H1 (cell line): ENCODE results near the gene PTS. TPM values are rescaled to one million over a fixed set of nuclear protein-coding genes. Genes with fewer than 3 reads are reported as not detected.

Source experiments
- CTCF ChIA-PET: fragments of 300-600 bp; sonication (Branson Sonifier 250); formaldehyde crosslinking; loops from one replicate; lab custom pipeline; 2021; ENCODE audit not compliant: partially characterized antibody; lab: Charles Lee
- POLR2A ChIA-PET: fragments of 300-600 bp; sonication (Branson Sonifier 250); formaldehyde crosslinking; loops from one replicate; lab custom pipeline; 2021; ENCODE audit warnings: inconsistent platforms; ENCODE audit not compliant: partially characterized antibody; lab: Charles Lee
- DNase-seq, 2 experiments: peaks; one replicate each; pipeline versions ENCODE4 v3.0.0 to v3.0.0-alpha.2; 2010 to 2022; ENCODE audit warnings: low spot score in 2 of 2, low read depth in 1 of 2, mixed read lengths in 1 of 2
- FAIRE-seq: peaks from 2 replicates; lab custom pipeline; 2011; peaks lifted over from hg19 to GRCh38; lab: Jason Lieb, UNC
- H2AFZ ChIP-seq: 2 replicates; pipeline ENCODE4 v1.8.1; 2012; ENCODE audit warnings: low read length, inconsistent platforms
- H2AK5ac ChIP-seq: 2 replicates; pipeline ENCODE4 v1.6.1; 2013; ENCODE audit warnings: low read depth, low read length
- H2BK120ac ChIP-seq: replicated peaks from 2 replicates; pipeline ENCODE3; 2013; ENCODE audit warnings: low read depth, low read length, inconsistent platforms
- H2BK12ac ChIP-seq: 2 replicates; pipeline ENCODE4 v1.6.1; 2013; ENCODE audit warnings: low read depth, low read length
- H2BK15ac ChIP-seq: 2 replicates; pipeline ENCODE4 v1.6.1; 2013; ENCODE audit warnings: low read length
- H2BK20ac ChIP-seq: 2 replicates; pipeline ENCODE4 v1.6.1; 2013; ENCODE audit warnings: low read length
- H2BK5ac ChIP-seq: 2 replicates; pipeline ENCODE4 v1.6.1; 2013; ENCODE audit warnings: low read depth, low read length
- H3K14ac ChIP-seq: 2 replicates; pipeline ENCODE4 v1.6.1; 2013; ENCODE audit warnings: inconsistent platforms; ENCODE audit not compliant: insufficient read length
- H3K18ac ChIP-seq: 2 replicates; pipeline ENCODE4 v1.6.1; 2013; ENCODE audit warnings: low read length; ENCODE audit errors: extremely low read depth
- H3K23ac ChIP-seq: 2 replicates; pipeline ENCODE4 v1.6.1; 2013; ENCODE audit warnings: inconsistent platforms; ENCODE audit not compliant: insufficient read length
- H3K23me2 ChIP-seq: 2 replicates; pipeline ENCODE4 v1.6.1; 2013; ENCODE audit warnings: low read depth, low read length
- H3K27ac ChIP-seq: 2 replicates; pipeline ENCODE4 v1.6.1; 2011; ENCODE audit warnings: low read depth, low read length, inconsistent platforms
- H3K27me3 ChIP-seq, 4 experiments: replicated peaks in 1 of 4; 1 replicate in 1 of 4; 2 replicates in 3 of 4; pipeline versions ENCODE4 v1.6.1 to v1.8.1; 2011 to 2013; ENCODE audit warnings: low read length in 3 of 4, mild to moderate bottlenecking in 3 of 4, inconsistent platforms in 2 of 4, mixed read lengths in 2 of 4, moderate library complexity in 1 of 4; ENCODE audit not compliant: control insufficient read depth in 3 of 4, insufficient read depth in 3 of 4; ENCODE audit errors: extremely low read depth in 1 of 4
- H3K36me3 ChIP-seq, 4 experiments: 2 replicates each; pipeline versions ENCODE4 v1.6.1 to v1.8.1; 2011 to 2013; ENCODE audit warnings: mild to moderate bottlenecking in 4 of 4, low read length in 3 of 4, moderate library complexity in 2 of 4, control low read depth in 1 of 4, inconsistent platforms in 1 of 4; ENCODE audit not compliant: insufficient read depth in 4 of 4, control insufficient read depth in 2 of 4
- H3K4ac ChIP-seq: replicated peaks from 2 replicates; pipeline ENCODE3; 2013; ENCODE audit warnings: low read length, low read depth, mixed read lengths, inconsistent platforms; ENCODE audit not compliant: insufficient read length
- H3K4me1 ChIP-seq, 4 experiments: replicated peaks in 1 of 4; 1 replicate in 1 of 4; 2 replicates in 3 of 4; pipeline versions ENCODE4 v1.6.1 to v1.8.1; 2011 to 2013; ENCODE audit warnings: low read length in 3 of 4, inconsistent platforms in 2 of 4, mixed read lengths in 1 of 4; ENCODE audit not compliant: insufficient read depth in 4 of 4, control insufficient read depth in 3 of 4
- H3K4me2 ChIP-seq, 2 experiments: 2 replicates each; pipeline versions ENCODE4 v1.6.1 to v1.8.1; 2011 to 2013; ENCODE audit warnings: low read depth in 2 of 2, low read length in 2 of 2, control low read depth in 1 of 2, inconsistent platforms in 1 of 2, mild to moderate bottlenecking in 1 of 2; ENCODE audit not compliant: insufficient read depth in 1 of 2
- H3K4me3 ChIP-seq, 4 experiments: fragments of 200-600, 300-600 bp in 1 of 4; sonication (generic), shearing (Covaris generic), sonication (Bioruptor Twin) in 1 of 4; 2 replicates each; pipeline versions ENCODE4 v1.5.1 to v1.8.1; 2011 to 2016; ENCODE audit warnings: low read length in 4 of 4, low read depth in 3 of 4, control low read depth in 2 of 4, inconsistent platforms in 2 of 4, mild to moderate bottlenecking in 2 of 4, mixed read lengths in 1 of 4, moderate library complexity in 1 of 4; ENCODE audit not compliant: insufficient read depth in 2 of 4; ENCODE audit errors: extremely low read depth in 1 of 4
- H3K56ac ChIP-seq: replicated peaks from 2 replicates; pipeline ENCODE3; 2013; ENCODE audit warnings: low read depth, mild to moderate bottlenecking, mixed read lengths, low read length, inconsistent platforms; ENCODE audit not compliant: insufficient read length
- H3K79me1 ChIP-seq: 2 replicates; pipeline ENCODE4 v1.6.1; 2013; ENCODE audit warnings: low read depth, low read length, control low read depth
- H3K79me2 ChIP-seq, 2 experiments: 2 replicates each; pipeline versions ENCODE4 v1.6.1 to v1.8.1; 2012 to 2013; ENCODE audit warnings: low read length in 2 of 2, mild to moderate bottlenecking in 2 of 2, inconsistent platforms in 1 of 2; ENCODE audit not compliant: insufficient read depth in 2 of 2, control insufficient read depth in 1 of 2
- H3K9ac ChIP-seq, 4 experiments: replicated peaks in 1 of 4; 1 replicate in 1 of 4; 2 replicates in 3 of 4; pipeline versions ENCODE4 v1.6.1 to v1.8.1; 2011 to 2013; ENCODE audit warnings: low read depth in 3 of 4, low read length in 3 of 4, control low read depth in 2 of 4, mild to moderate bottlenecking in 2 of 4, moderate library complexity in 2 of 4, inconsistent platforms in 1 of 4; ENCODE audit errors: extremely low read depth in 1 of 4
- H3K9me3 ChIP-seq, 2 experiments: 2 replicates each; pipeline versions ENCODE4 v1.6.1 to v1.8.1; 2012 to 2013; ENCODE audit warnings: mild to moderate bottlenecking in 2 of 2, moderate library complexity in 2 of 2, control low read depth in 1 of 2, inconsistent platforms in 1 of 2, low read depth in 1 of 2, low read length in 1 of 2, mixed read lengths in 1 of 2; ENCODE audit not compliant: insufficient read depth in 2 of 2
- H4K20me1 ChIP-seq, 2 experiments: replicated peaks in 1 of 2; 2 replicates each; pipeline versions ENCODE3 to v1.8.1; 2011 to 2013; ENCODE audit warnings: inconsistent platforms in 2 of 2, low read length in 2 of 2, mild to moderate bottlenecking in 1 of 2; ENCODE audit not compliant: insufficient read depth in 2 of 2, control insufficient read depth in 1 of 2
- H4K5ac ChIP-seq: 2 replicates; pipeline ENCODE4 v1.6.1; 2013; ENCODE audit warnings: low read length, low read depth, mixed read lengths, inconsistent platforms; ENCODE audit not compliant: insufficient read length
- H4K8ac ChIP-seq: 2 replicates; pipeline ENCODE4 v1.8.0; 2013; ENCODE audit warnings: mild to moderate bottlenecking, moderate library complexity, low read length, inconsistent platforms; ENCODE audit not compliant: insufficient read depth; ENCODE audit errors: extremely low read depth
- H4K91ac ChIP-seq: replicated peaks from 2 replicates; pipeline ENCODE3; 2013; ENCODE audit warnings: low read length, mixed read lengths, inconsistent platforms; ENCODE audit not compliant: insufficient read length
- ASH2L ChIP-seq: fragments of 200-600, 300-600 bp; sonication (generic); IDR thresholded peaks from one replicate; pipeline ENCODE4 v1.7.1; 2017; ENCODE audit warnings: low read length
- BACH1 ChIP-seq: IDR thresholded peaks from 2 replicates; pipeline ENCODE4 v1.6.1; 2012; ENCODE audit warnings: low read length, improper control_type of control experiment
- BRCA1 ChIP-seq: IDR thresholded peaks from 2 replicates; pipeline ENCODE4 v1.6.1; 2012; ENCODE audit warnings: low read depth, low read length, improper control_type of control experiment
- CHD1 ChIP-seq: IDR thresholded peaks from 2 replicates; pipeline ENCODE4 v1.6.1; 2012; ENCODE audit warnings: low read depth, low read length, improper control_type of control experiment
- CREB1 ChIP-seq: IDR thresholded peaks from 2 replicates; pipeline ENCODE4 v1.6.1; 2012; ENCODE audit warnings: inconsistent platforms
- CTBP2 ChIP-seq: IDR thresholded peaks from 2 replicates; pipeline ENCODE4 v1.7.0; 2011; ENCODE audit warnings: borderline replicate concordance, mild to moderate bottlenecking, moderate library complexity, mixed read lengths, low read length; ENCODE audit not compliant: insufficient read depth, insufficient read length
- GTF2F1 ChIP-seq: IDR thresholded peaks from 2 replicates; pipeline ENCODE4 v1.6.1; 2012; ENCODE audit warnings: low read depth, low read length, improper control_type of control experiment, borderline replicate concordance
- HDAC2 ChIP-seq, 2 experiments: fragments of 300-600 bp in 1 of 2; sonication (generic) in 1 of 2; IDR thresholded peaks; 2 replicates each; pipeline ENCODE4 v1.6.1; 2011 to 2012; ENCODE audit warnings: low read depth in 2 of 2, low read length in 2 of 2, mild to moderate bottlenecking in 2 of 2, moderate library complexity in 2 of 2, borderline replicate concordance in 1 of 2, inconsistent platforms in 1 of 2
- MAFK ChIP-seq: IDR thresholded peaks from 2 replicates; pipeline ENCODE4 v1.6.1; 2012; ENCODE audit warnings: low read depth, mild to moderate bottlenecking, improper control_type of control experiment, low read length
- RXRA ChIP-seq: IDR thresholded peaks from 2 replicates; pipeline ENCODE4 v1.6.1; 2011; ENCODE audit warnings: low read depth, mild to moderate bottlenecking, low read length, moderate library complexity; ENCODE audit not compliant: insufficient read depth
- SAP30 ChIP-seq: fragments of 300-600 bp; sonication (generic); IDR thresholded peaks from 2 replicates; pipeline ENCODE4 v1.7.1; 2012; ENCODE audit warnings: low read length, moderate library complexity, mild to moderate bottlenecking, inconsistent platforms; ENCODE audit not compliant: insufficient read depth, insufficient replicate concordance
- TAF1 ChIP-seq: IDR thresholded peaks from 2 replicates; pipeline ENCODE4 v1.6.1; 2011; ENCODE audit warnings: mild to moderate bottlenecking, low read depth, low read length
- WGBS, 2 experiments: shearing (Covaris generic) in 1 of 2; methylation state at CpG; one replicate each; pipeline versions ENCODE4 v1.1.6 to v1.1.7; 2013 to 2015; ENCODE audit warnings: low lambda C conversion rate in 2 of 2, mixed read lengths in 2 of 2, inconsistent platforms in 1 of 2, low coverage in 1 of 2, missing lambda C conversion rate in 1 of 2; ENCODE audit not compliant: insufficient replicate concordance in 2 of 2, insufficient coverage in 1 of 2, insufficient read length in 1 of 2; ENCODE audit errors: extremely low coverage in 1 of 2, missing lambda C conversion rate in 1 of 2; 5-methylcytosine and 5-hydroxymethylcytosine counted together
- polyA plus RNA-seq, 7 experiments: library from polyadenylated mRNA; depleted of rRNA in 3 of 7; stranded (reverse) in 5 of 7; unstranded in 2 of 7; fragments of >200 nt in 5 of 7; fragments of 200-250 nt in 2 of 7; gene quantifications; 1 replicate in 5 of 7; 2 replicates in 1 of 7; 4 replicates in 1 of 7; pipeline versions ENCODE4 v1.2.1 to v1.2.3, GENCODE V29; 2011 to 2013; ENCODE audit warnings: missing spikeins in 2 of 7, mixed read lengths in 2 of 7
- total RNA-seq: library from RNA; stranded (reverse); fragmentation: NEBNext Ultra II Directional; extraction: Animal tissue kit (Norgen Biotek cat#: 25700); gene quantifications from 2 replicates; pipeline ENCODE4 v1.2.1, GENCODE V29; 2021

Gene PTS
- total and polyA plus RNA-seq, 2 of the 8 experiments (the other 6 are each of a cell fraction or from before 2014, with no cell fraction given), result 18.3 to 25.9 TPM

DNA sequence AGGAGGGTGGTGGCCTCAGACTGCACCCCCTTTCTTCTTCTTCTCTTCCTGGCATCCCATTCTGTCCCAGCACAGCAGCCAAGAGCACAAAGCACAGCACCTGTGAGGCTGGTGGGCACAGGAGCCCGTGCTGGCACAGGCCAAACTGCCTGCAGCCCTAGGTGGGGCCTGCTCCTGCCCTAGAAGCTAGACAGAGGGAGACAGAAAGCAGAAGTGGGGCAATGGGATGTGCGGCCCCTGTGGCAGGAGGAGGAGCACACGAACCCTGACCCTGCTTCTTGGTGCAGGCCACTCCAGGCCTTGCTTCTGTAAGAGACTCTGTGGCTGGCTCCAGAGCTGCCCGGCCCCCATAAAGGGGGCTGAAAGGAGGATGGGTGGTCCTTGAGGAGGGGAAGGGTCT is 3.9 kb upstream of the PTS start:
- TF ChIP-seq MAFK, result no peak
- TF ChIP-seq ASH2L, result no peak
- TF ChIP-seq CREB1, result no peak
- TF ChIP-seq CHD1, result no peak
- TF ChIP-seq CTBP2, result no peak
- no peak for TF ChIP-seq TAF1
- TF ChIP-seq BACH1, result no peak
- no peak for TF ChIP-seq HDAC2 (IDR thresholded peaks at IDR 0.05; ENCODE audit: borderline replicate concordance in 1 of 2, low read depth in 2 of 2, low read length in 2 of 2)
- no peak for TF ChIP-seq BRCA1
- TF ChIP-seq SAP30, result no peak
- TF ChIP-seq RXRA, result no peak
- no peak for TF ChIP-seq GTF2F1
- TF ChIP-seq, all 59 proteins: peak for 0
- Histone ChIP-seq H2AK5ac (no peak overlapping the region), H2AFZ (no peak overlapping the region), H2BK120ac (no peak overlapping the region), H2BK15ac (no peak overlapping the region), H4K20me1 (no peaks in the 10 kb centered on the region), H3K36me3 (no peaks in the 10 kb centered on the region), H3K9ac (no peak overlapping the region), H2BK5ac (no peak overlapping the region), H4K91ac (no peak overlapping the region), H3K23ac (no peak overlapping the region), H2BK12ac (no peak overlapping the region), H3K4me2 (no peak overlapping the region), H3K56ac (no peak overlapping the region), H3K4me1 (no peaks in the 10 kb centered on the region; a peak in 1 of 7 replicates), H4K5ac (no peak overlapping the region), H3K18ac (no peak overlapping the region), H4K8ac (no peak overlapping the region), H3K27ac (no peak overlapping the region), H3K79me1 (no peaks in the 10 kb centered on the region; the same call in 1 of the 2 replicates), H3K79me2 (peaks cover 0 to 8% of the 10 kb centered on the region in 2 experiments; a peak in 2 of 4 replicates), H3K27me3 (0 out of 7 replicates have a peak, but pooled peaks cover 0 to 4% (median under 1%) of the 10 kb centered on the region in 4 experiments), H3K4ac (no peak overlapping the region), H3K23me2 (peaks cover 8% of the 10 kb centered on the region), H3K14ac (no peak overlapping the region), H3K9me3 (no peaks in the 10 kb centered on the region), H2BK20ac (no peak overlapping the region), H3K4me3 (no peak overlapping the region)
- ChIA-PET POLR2A (no interaction called here), CTCF (interaction anchor here (0.9 to 8.2 kb wide), 7 partner anchors 19 to 362 kb away, joined by 3 to 257 read pairs (median 3); no protein-coding TSS in a partner anchor)
- 62% methylated on average over 4 of the region's 4 CpGs; no CpG with 5 or more reads in 1 of the 2 experiments for WGBS, 2 experiments
- DNase-seq, result no peak
- no peak for FAIRE-seq
